ENCODE results near the gene ABHD2.

Gene ABHD2

GRCh38 chr15:89111961-89112340 lies 23.7 kb downstream of the ABHD2 start:
- Mint-ChIP-seq H3K36me3 (ENCODE audit: low read depth) (peaks cover 15% of the 10 kb centered on the region), H3K27ac (no peak overlapping the region), H3K27me3 (ENCODE audit: low read depth) (no peaks in the 10 kb centered on the region), H3K4me3 (no peak overlapping the region), H3K9me3 (no peaks in the 10 kb centered on the region), H3K4me1 (peaks cover 23% of the 10 kb centered on the region)
- TF ChIP-seq CTCF (IDR thresholded peaks at IDR 0.05; ENCODE audit: unreplicated experiment in 3 of 3): no peak

- Mint-ChIP-seq H3K4me3 (no peak overlapping the region), H3K27me3 (ENCODE audit: low read depth) (no peaks in the 10 kb centered on the region), H3K36me3 (ENCODE audit: low read depth) (peaks cover 17% of the 10 kb centered on the region), H3K4me1 (peaks cover 20% of the 10 kb centered on the region), H3K9me3 (no peaks in the 10 kb centered on the region), H3K27ac (no peak overlapping the region)
- no peak for TF ChIP-seq CTCF (IDR thresholded peaks at IDR 0.05; ENCODE audit: unreplicated experiment in 3 of 3)
These were observed 24.2 kb downstream of the ABHD2 start for GRCh38 chr15:89112341-89112971.

- H3K27me3 Mint-ChIP-seq (ENCODE audit: low read depth): no peaks in the 10 kb centered on the region
- no peaks in the 10 kb centered on the region for H3K9me3 Mint-ChIP-seq
- H3K36me3 Mint-ChIP-seq (ENCODE audit: low read depth): peaks cover 21% of the 10 kb centered on the region
- no peak overlapping the region for H3K4me3 Mint-ChIP-seq
- no peak overlapping the region for H3K27ac Mint-ChIP-seq
- peaks cover 20% of the 10 kb centered on the region for H3K4me1 Mint-ChIP-seq
- TF ChIP-seq CTCF (IDR thresholded peaks at IDR 0.05; ENCODE audit: unreplicated experiment in 3 of 3): no peak
These were observed 25.2 kb downstream of the ABHD2 start for GRCh38 chr15:89113296-89114024.

GRCh38 chr15:89114990-89115389 lies 26.7 kb downstream of the ABHD2 start:
- H3K9me3 Mint-ChIP-seq: no peaks in the 10 kb centered on the region
- peak overlapping the region in 1 of 3 experiments; percentile 45 for H3K4me3 Mint-ChIP-seq
- TF ChIP-seq CTCF (IDR thresholded peaks at IDR 0.05; ENCODE audit: unreplicated experiment in 3 of 3): no peak
- peaks cover 20% of the 10 kb centered on the region for H3K4me1 Mint-ChIP-seq
- H3K27me3 Mint-ChIP-seq (ENCODE audit: low read depth): no peaks in the 10 kb centered on the region
- peak overlapping the region; percentile 2 to 76 (median 15) for H3K27ac Mint-ChIP-seq
- peaks cover 32% of the 10 kb centered on the region for H3K36me3 Mint-ChIP-seq (ENCODE audit: low read depth)

GRCh38 chr15:89115547-89115946 lies 27.3 kb downstream of the ABHD2 start:
- peaks cover 20% of the 10 kb centered on the region for H3K4me1 Mint-ChIP-seq
- no peak overlapping the region for H3K4me3 Mint-ChIP-seq
- H3K27me3 Mint-ChIP-seq (ENCODE audit: low read depth): no peaks in the 10 kb centered on the region
- peaks cover 32% of the 10 kb centered on the region for H3K36me3 Mint-ChIP-seq (ENCODE audit: low read depth)
- H3K9me3 Mint-ChIP-seq: no peaks in the 10 kb centered on the region
- no peak for TF ChIP-seq CTCF (IDR thresholded peaks at IDR 0.05; ENCODE audit: unreplicated experiment in 3 of 3)
- H3K27ac Mint-ChIP-seq: peak overlapping the region in 1 of 3 experiments; percentile 76

- TF ChIP-seq CTCF (IDR thresholded peaks at IDR 0.05; ENCODE audit: unreplicated experiment in 3 of 3): no peak
- Mint-ChIP-seq H3K9me3 (no peaks in the 10 kb centered on the region), H3K4me1 (peaks cover 20% of the 10 kb centered on the region), H3K27ac (no peak overlapping the region), H3K27me3 (ENCODE audit: low read depth) (no peaks in the 10 kb centered on the region), H3K4me3 (no peak overlapping the region), H3K36me3 (ENCODE audit: low read depth) (peaks cover 40% of the 10 kb centered on the region)
These were observed 28.1 kb downstream of the ABHD2 start for GRCh38 chr15:89116404-89116803.
